GM18507 (cell line): ENCODE data around the gene ABLIM2.

Experiments
- DNase-seq: peaks from one replicate; pipeline ENCODE4 v3.0.0; 2011; ENCODE audit warnings: low read depth; ENCODE audit not compliant: insufficient read length; ENCODE audit errors: extremely low spot score
- FAIRE-seq: peaks from 2 replicates; lab custom pipeline; 2011; peaks lifted over from hg19 to GRCh38; lab: Jason Lieb, UNC

Gene ABLIM2

GRCh38 chr4:8097141-8097541, 61.5 kb downstream of the ABLIM2 start:
- no peak for FAIRE-seq
- DNase-seq: no peak

GRCh38 chr4:8096690-8097061, 61.9 kb downstream of the ABLIM2 start:
- FAIRE-seq (no peak), DNase-seq (no peak)

- FAIRE-seq (no peak), DNase-seq (no peak)
Observed at GRCh38 chr4:8095956-8096689, 62.5 kb downstream of the ABLIM2 start.

- FAIRE-seq (no peak), DNase-seq (no peak)
Observed at GRCh38 chr4:8093587-8094274, 64.9 kb downstream of the ABLIM2 start.

GRCh38 chr4:8092282-8092681, 66.3 kb downstream of the ABLIM2 start:
- DNase-seq: no peak
- FAIRE-seq: no peak

- no peak for DNase-seq
- no peak for FAIRE-seq
Observed at GRCh38 chr4:8090744-8091301, 67.8 kb downstream of the ABLIM2 start.

GRCh38 chr4:8090312-8090711, 68.3 kb downstream of the ABLIM2 start:
- DNase-seq (no peak), FAIRE-seq (no peak)

- no peak for FAIRE-seq
- no peak for DNase-seq
Observed at GRCh38 chr4:8089862-8090261, 68.8 kb downstream of the ABLIM2 start.

GRCh38 chr4:8088966-8089491, 69.6 kb downstream of the ABLIM2 start:
- DNase-seq (no peak), FAIRE-seq (no peak)

GRCh38 chr4:8087921-8088495, 70.6 kb downstream of the ABLIM2 start:
- FAIRE-seq: no peak
- DNase-seq: no peak

GRCh38 chr4:8086783-8087445, 71.7 kb downstream of the ABLIM2 start:
- no peak for DNase-seq
- FAIRE-seq: no peak

GRCh38 chr4:8085491-8086117, 73.0 kb downstream of the ABLIM2 start:
- DNase-seq (no peak), FAIRE-seq (no peak)

- no peak for DNase-seq
- no peak for FAIRE-seq
Observed at GRCh38 chr4:8084712-8085490, 73.7 kb downstream of the ABLIM2 start.

- DNase-seq (no peak), FAIRE-seq (no peak)
Observed at GRCh38 chr4:8084031-8084660, 74.5 kb downstream of the ABLIM2 start.

GRCh38 chr4:8083086-8083825, 75.4 kb downstream of the ABLIM2 start:
- no peak for FAIRE-seq
- DNase-seq: no peak

- DNase-seq: no peak
- no peak for FAIRE-seq
Observed at GRCh38 chr4:8082517-8083055, 76.0 kb downstream of the ABLIM2 start.
